Endodermal cell (in vitro differentiated cells): ENCODE measurements around the gene CPE. TPM values are rescaled to one million over a fixed set of nuclear protein-coding genes. Genes with fewer than 3 reads are reported as not detected.

Experiments
- DNase-seq: peaks from one replicate; pipeline ENCODE4 v3.0.0-alpha.2; 2017
- H3K27ac ChIP-seq: 2 replicates; pipeline ENCODE4 v1.5.1; 2013; ENCODE audit warnings: mild to moderate bottlenecking, low read depth, low read length, moderate library complexity
- H3K27me3 ChIP-seq: 2 replicates; pipeline ENCODE4 v1.6.1; 2013; ENCODE audit warnings: mild to moderate bottlenecking, low read length, moderate library complexity; ENCODE audit not compliant: insufficient read depth, control insufficient read depth, poor library complexity, severe bottlenecking
- H3K36me3 ChIP-seq: 2 replicates; pipeline ENCODE4 v1.7.0; 2013; ENCODE audit warnings: mild to moderate bottlenecking, low read length, moderate library complexity; ENCODE audit not compliant: control insufficient read depth, insufficient read depth
- H3K4me1 ChIP-seq: one replicate; pipeline ENCODE4 v1.7.0; 2013; ENCODE audit warnings: low read length; ENCODE audit not compliant: control insufficient read depth, insufficient read depth
- H3K4me3 ChIP-seq: 2 replicates; pipeline ENCODE4 v1.5.1; 2013; ENCODE audit warnings: mild to moderate bottlenecking, low read length, moderate library complexity
- H3K9ac ChIP-seq: 2 replicates; pipeline ENCODE4 v1.6.1; 2013; ENCODE audit warnings: mild to moderate bottlenecking, low read length, moderate library complexity; ENCODE audit not compliant: poor library complexity, severe bottlenecking; ENCODE audit errors: extremely low read depth
- H3K9me3 ChIP-seq: 2 replicates; pipeline ENCODE4 v1.6.1; 2013; ENCODE audit warnings: mild to moderate bottlenecking, low read length, moderate library complexity; ENCODE audit not compliant: control insufficient read depth
- H3K27ac Mint-ChIP-seq: 2 replicates; pipeline ENCODE4 v1.8.0; 2020; ENCODE audit warnings: mixed read lengths
- H3K27me3 Mint-ChIP-seq: 2 replicates; pipeline ENCODE4 v1.8.0; 2021; ENCODE audit warnings: mild to moderate bottlenecking, mixed read lengths; ENCODE audit not compliant: insufficient read depth
- H3K36me3 Mint-ChIP-seq: 2 replicates; pipeline ENCODE4 v1.8.0; 2020; ENCODE audit warnings: low read depth, mixed read lengths
- H3K4me1 Mint-ChIP-seq: 2 replicates; pipeline ENCODE4 v1.8.0; 2020; ENCODE audit warnings: mixed read lengths
- H3K4me3 Mint-ChIP-seq: 2 replicates; pipeline ENCODE4 v1.8.0; 2020; ENCODE audit warnings: mild to moderate bottlenecking, moderate library complexity, mixed read lengths
- H3K9me3 Mint-ChIP-seq: 2 replicates; pipeline ENCODE4 v1.8.0; 2020; ENCODE audit warnings: mild to moderate bottlenecking, mixed read lengths
- WGBS, 2 experiments: methylation state at CpG; one replicate each; pipeline versions ENCODE4 v1.1.5 to v1.1.7; 2013; ENCODE audit warnings: missing lambda C conversion rate in 2 of 2, mixed read lengths in 1 of 2; ENCODE audit not compliant: insufficient coverage in 1 of 2, insufficient read length in 1 of 2; 5-methylcytosine and 5-hydroxymethylcytosine counted together
- total RNA-seq, 2 donors: library from RNA; stranded (reverse); fragmentation: NEBNext Ultra II Directional in 1 of 2; extraction: Animal tissue kit (Norgen Biotek cat#: 25700) in 1 of 2; gene quantifications; 2 replicates in 1 of 2; 3 replicates in 1 of 2; pipeline ENCODE4 v1.2.1, GENCODE V29; 2021
- TF ChIP-seq, protein P1 (sequence below): fragments of 200-600 bp; sonication (generic); conservative IDR thresholded peaks from 2 replicates; pipeline ENCODE4 v1.5.0; 2021; ENCODE audit warnings: antibody characterized with exemption, mild to moderate bottlenecking

CPE gene
- total RNA-seq, 2 donors from 2014 or later: 237 to 298 TPM

DNA sequence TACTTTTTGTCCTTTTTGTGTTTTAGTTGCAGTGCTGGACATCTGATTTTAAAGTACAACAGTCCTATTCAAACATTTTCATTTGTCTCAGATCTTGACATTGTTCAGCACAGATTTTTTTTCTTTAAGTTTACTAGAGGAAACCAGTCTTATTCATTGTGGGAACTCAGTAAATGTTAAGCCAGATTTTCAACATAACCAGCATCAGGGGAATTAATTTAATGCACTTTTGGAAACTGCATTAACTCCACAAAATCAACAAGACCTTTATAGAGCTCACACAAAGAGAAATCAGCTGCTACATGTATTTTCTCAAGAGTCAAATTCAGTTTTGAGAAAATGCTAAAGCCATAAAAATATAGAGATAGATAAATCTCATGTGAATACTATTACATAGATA, 9.9 kb downstream of the CPE start:
- no peak overlapping the region for H3K27ac Mint-ChIP-seq
- Histone ChIP-seq H3K4me1 (peaks cover 14% of the 10 kb centered on the region), H3K9me3 (no peaks in the 10 kb centered on the region), H3K27ac (no peak overlapping the region), H3K36me3 (peaks cover 39% of the 10 kb centered on the region), H3K27me3 (no peaks in the 10 kb centered on the region), H3K9ac (no peak overlapping the region), H3K4me3 (no peak overlapping the region)
- no peak for DNase-seq
- TF ChIP-seq, protein P1, sequence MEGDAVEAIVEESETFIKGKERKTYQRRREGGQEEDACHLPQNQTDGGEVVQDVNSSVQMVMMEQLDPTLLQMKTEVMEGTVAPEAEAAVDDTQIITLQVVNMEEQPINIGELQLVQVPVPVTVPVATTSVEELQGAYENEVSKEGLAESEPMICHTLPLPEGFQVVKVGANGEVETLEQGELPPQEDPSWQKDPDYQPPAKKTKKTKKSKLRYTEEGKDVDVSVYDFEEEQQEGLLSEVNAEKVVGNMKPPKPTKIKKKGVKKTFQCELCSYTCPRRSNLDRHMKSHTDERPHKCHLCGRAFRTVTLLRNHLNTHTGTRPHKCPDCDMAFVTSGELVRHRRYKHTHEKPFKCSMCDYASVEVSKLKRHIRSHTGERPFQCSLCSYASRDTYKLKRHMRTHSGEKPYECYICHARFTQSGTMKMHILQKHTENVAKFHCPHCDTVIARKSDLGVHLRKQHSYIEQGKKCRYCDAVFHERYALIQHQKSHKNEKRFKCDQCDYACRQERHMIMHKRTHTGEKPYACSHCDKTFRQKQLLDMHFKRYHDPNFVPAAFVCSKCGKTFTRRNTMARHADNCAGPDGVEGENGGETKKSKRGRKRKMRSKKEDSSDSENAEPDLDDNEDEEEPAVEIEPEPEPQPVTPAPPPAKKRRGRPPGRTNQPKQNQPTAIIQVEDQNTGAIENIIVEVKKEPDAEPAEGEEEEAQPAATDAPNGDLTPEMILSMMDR: no peak
- no peak overlapping the region for H3K4me3 Mint-ChIP-seq
- H3K27me3 Mint-ChIP-seq: no peaks in the 10 kb centered on the region
- H3K36me3 Mint-ChIP-seq: peaks cover 13% of the 10 kb centered on the region
- peaks cover 26% of the 10 kb centered on the region for H3K4me1 Mint-ChIP-seq
- no peaks in the 10 kb centered on the region for H3K9me3 Mint-ChIP-seq

DNA sequence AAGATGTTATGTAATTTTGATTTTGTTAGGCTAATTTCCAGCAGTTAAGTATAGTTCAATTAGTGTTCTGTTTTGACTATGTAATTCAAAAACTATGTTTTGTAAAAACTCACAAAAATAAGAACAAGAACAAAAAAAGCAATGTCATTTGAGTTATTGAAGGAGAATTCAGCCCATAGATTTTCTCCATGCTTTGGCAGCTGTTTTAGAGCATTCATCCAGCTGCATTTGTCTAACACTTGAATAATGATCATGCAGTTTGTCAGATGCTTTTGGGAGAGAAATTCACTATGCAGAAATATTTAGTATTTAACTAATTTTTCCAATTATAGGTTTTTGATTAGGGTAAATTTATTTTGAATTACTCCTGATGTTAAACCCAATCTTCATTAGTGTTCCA, 14.2 kb downstream of the CPE start:
- H3K4me3 Mint-ChIP-seq: no peak overlapping the region
- TF ChIP-seq, protein P1: no peak
- H3K27me3 ChIP-seq: no peaks in the 10 kb centered on the region
- H3K4me3 ChIP-seq: no peak overlapping the region
- H3K27ac Mint-ChIP-seq: no peak overlapping the region
- H3K9me3 Mint-ChIP-seq: no peaks in the 10 kb centered on the region
- peaks cover 51% of the 10 kb centered on the region for H3K36me3 ChIP-seq
- no peak overlapping the region for H3K27ac ChIP-seq
- no peaks in the 10 kb centered on the region for H3K27me3 Mint-ChIP-seq
- no peak overlapping the region for H3K9ac ChIP-seq
- no peaks in the 10 kb centered on the region for H3K4me1 Mint-ChIP-seq
- no peaks in the 10 kb centered on the region for H3K9me3 ChIP-seq
- DNase-seq: no peak
- H3K4me1 ChIP-seq: no peaks in the 10 kb centered on the region
- H3K36me3 Mint-ChIP-seq: peaks cover 3% of the 10 kb centered on the region

DNA sequence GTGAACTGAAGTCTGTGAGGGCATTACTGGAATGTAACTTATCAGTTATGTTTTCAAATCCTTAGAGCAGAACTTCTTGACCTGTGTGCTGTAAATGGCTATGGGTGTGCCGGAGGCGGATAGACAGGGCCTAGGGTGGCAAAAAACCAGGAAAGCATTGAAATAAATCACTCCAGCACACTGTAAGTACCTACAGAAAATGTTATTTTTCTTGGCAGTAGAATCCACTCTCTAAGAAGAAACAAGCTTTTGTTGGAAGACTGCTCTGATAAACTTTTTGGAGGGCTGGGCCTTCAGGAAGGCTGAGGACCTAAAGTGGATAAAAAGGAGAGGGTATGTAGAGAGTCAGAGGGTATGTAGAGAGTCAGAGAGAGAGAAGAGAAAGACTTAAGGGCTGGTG, 14.9 kb downstream of the CPE start:
- H3K4me3 Mint-ChIP-seq: no peak overlapping the region
- no peaks in the 10 kb centered on the region for H3K9me3 ChIP-seq
- no peak overlapping the region for H3K9ac ChIP-seq
- no peaks in the 10 kb centered on the region for H3K9me3 Mint-ChIP-seq
- no peaks in the 10 kb centered on the region for H3K27me3 Mint-ChIP-seq
- no peak overlapping the region for H3K27ac ChIP-seq
- TF ChIP-seq, protein P1: no peak
- H3K36me3 ChIP-seq: peaks cover 53% of the 10 kb centered on the region
- 47% methylated on average over 2 of the region's 2 CpGs; no CpG with 5 or more reads in 1 of the 2 experiments for WGBS, 2 experiments
- H3K4me3 ChIP-seq: no peak overlapping the region
- peaks cover 2% of the 10 kb centered on the region for H3K36me3 Mint-ChIP-seq
- DNase-seq: no peak
- no peaks in the 10 kb centered on the region for H3K4me1 ChIP-seq
- no peak overlapping the region for H3K27ac Mint-ChIP-seq
- no peaks in the 10 kb centered on the region for H3K4me1 Mint-ChIP-seq
- no peaks in the 10 kb centered on the region for H3K27me3 ChIP-seq
